Ovary (tissue), 10 donors: ENCODE measurements around the gene TRANK1. TPM values are rescaled to one million over a fixed set of nuclear protein-coding genes. Genes with fewer than 3 reads are reported as not detected.
A peak's percentile ranks its signal among the peaks of the same experiment; 100 is the strongest.

Experiments used
- DNase-seq, 5 donors: peaks; one replicate each; pipeline ENCODE4 v3.0.0-alpha.2; 2019 to 2020
- H3K27ac ChIP-seq, 2 donors: fragments of 200-600 bp; one replicate each; pipeline versions ENCODE4 v1.5.1 to v1.8.0; 2019 to 2022
- H3K27me3 ChIP-seq: fragments of 200-600 bp; one replicate; pipeline ENCODE4 v1.8.0; 2022
- H3K36me3 ChIP-seq: fragments of 200-600 bp; sonication (generic); one replicate; pipeline ENCODE4 v1.5.1; 2019
- H3K4me1 ChIP-seq: one replicate; pipeline ENCODE4 v1.8.1; 2013; ENCODE audit warnings: mild to moderate bottlenecking, moderate library complexity; ENCODE audit not compliant: insufficient read depth
- H3K4me3 ChIP-seq: fragments of 200-600 bp; sonication (generic); one replicate; pipeline ENCODE4 v1.5.1; 2017
- H3K9me3 ChIP-seq, 2 donors: fragments of 200-600 bp in 1 of 2; sonication (generic) in 1 of 2; one replicate each; pipeline versions ENCODE4 v1.5.1 to v1.8.1; 2013 to 2019; ENCODE audit warnings: mild to moderate bottlenecking in 1 of 2, moderate library complexity in 1 of 2
- EP300 ChIP-seq: sonication (generic); formaldehyde crosslinking; IDR thresholded peaks from one replicate; pipeline ENCODE4 v1.6.1; 2017; ENCODE audit warnings: antibody characterized with exemption
- POLR2A ChIP-seq: fragments of 450-650 bp; IDR thresholded peaks from one replicate; pipeline ENCODE4 v1.6.1; 2017; ENCODE audit warnings: antibody characterized with exemption, mild to moderate bottlenecking, moderate library complexity
- WGBS, 3 donors: extraction: QIAGEN DNeasy Blood & Tissue Kit in 1 of 3; methylation state at CpG; one replicate each; pipeline versions ENCODE4 v1.1.5 to v1.1.7; 2013 to 2017; 5-methylcytosine and 5-hydroxymethylcytosine counted together
- intact Hi-C, 4 donors: fragments of 100-400 bp; cut with DNase I; formaldehyde crosslinking; loops; one replicate each; pipeline versions ENCODE4 v1.11.0 to v1.15.1; 2022 to 2023
- long read RNA-seq, 3 donors: library from polyadenylated mRNA in 2 of 3; unstranded in 2 of 3; transcript quantifications; one replicate each; pipeline ENCODE4 v2.0.0 and lab custom pipeline, GENCODE V29; 2021 to 2026
- polyA plus RNA-seq, 2 donors: library from polyadenylated mRNA; stranded (reverse); fragments of 200-250 nt in 1 of 2; fragments of 350-450 nt in 1 of 2; fragmentation: Illumina TruSeq in 1 of 2; extraction: RNeasy Lipid Tissue Mini Kit (QIAGEN cat#74804) in 1 of 2; gene quantifications; one replicate each; pipeline ENCODE4 v1.2.3, GENCODE V29; 2013 to 2014
- total RNA-seq, 7 donors: library from RNA; depleted of rRNA in 2 of 7; stranded (reverse); fragments of >200 nt in 2 of 7; fragmentation: NEBNext Ultra II Directional in 3 of 7; extraction: Animal tissue kit (Norgen Biotek cat#: 25700) in 3 of 7; gene quantifications; one replicate each; pipeline versions ENCODE4 v1.1.0 to v1.2.4, GENCODE V29; 2016 to 2023
- TF ChIP-seq, protein P1 (sequence below), 3 donors: fragments of 450-650 bp in 2 of 3; fragments of 200-600 bp in 1 of 3; IDR thresholded peaks; one replicate each; pipeline versions ENCODE4 v1.5.1 to v1.8.0; 2016 to 2022; ENCODE audit warnings: antibody characterized with exemption in 3 of 3, mild to moderate bottlenecking in 1 of 3
- donor health status: DM: no; HTN: no; CAD: no; lungs with moderate emphysema.
- donor health status: DM: no; HTN: no; CAD: no.
- donor health status: Bipolar disorder and iron deficiency.
- donor health status: DM: yes; HTN: yes; CAD: no.
- donor health status: DM: no; HTN: no; CAD: no.
- donor health status: DM: yes; HTN: yes; CAD: no.

The TRANK1 gene
- total RNA-seq (10 to 100 TPM; 10.7 to 42.4 (median 27.4) TPM), polyA plus RNA-seq (10 to 100 TPM; 11.4 to 24.6 TPM)
- long read RNA-seq, donor 1, partial matches to known transcripts, result 13 of 18 reads
- long read RNA-seq, donor 1, other reads (novel, unspliced or antisense), result 5 of 18 reads
- long read RNA-seq, donor 2, partial matches to known transcripts, result 7 of 7 reads
- long read RNA-seq, donor 2, other reads (novel, unspliced or antisense), result 0 of 7 reads
- long read RNA-seq, donor 3, full-length matches to known transcripts, result 1 of 21 reads
- long read RNA-seq, donor 3, partial matches to known transcripts, result 16 of 21 reads
- long read RNA-seq, donor 3, other reads (novel, unspliced or antisense), result 4 of 21 reads

- DNase-seq, result peak; percentile 59 to 75 (median 72)
- intact Hi-C loops, result no loop called here
- peak; percentile 32 for TF ChIP-seq POLR2A
- TF ChIP-seq, protein P1, sequence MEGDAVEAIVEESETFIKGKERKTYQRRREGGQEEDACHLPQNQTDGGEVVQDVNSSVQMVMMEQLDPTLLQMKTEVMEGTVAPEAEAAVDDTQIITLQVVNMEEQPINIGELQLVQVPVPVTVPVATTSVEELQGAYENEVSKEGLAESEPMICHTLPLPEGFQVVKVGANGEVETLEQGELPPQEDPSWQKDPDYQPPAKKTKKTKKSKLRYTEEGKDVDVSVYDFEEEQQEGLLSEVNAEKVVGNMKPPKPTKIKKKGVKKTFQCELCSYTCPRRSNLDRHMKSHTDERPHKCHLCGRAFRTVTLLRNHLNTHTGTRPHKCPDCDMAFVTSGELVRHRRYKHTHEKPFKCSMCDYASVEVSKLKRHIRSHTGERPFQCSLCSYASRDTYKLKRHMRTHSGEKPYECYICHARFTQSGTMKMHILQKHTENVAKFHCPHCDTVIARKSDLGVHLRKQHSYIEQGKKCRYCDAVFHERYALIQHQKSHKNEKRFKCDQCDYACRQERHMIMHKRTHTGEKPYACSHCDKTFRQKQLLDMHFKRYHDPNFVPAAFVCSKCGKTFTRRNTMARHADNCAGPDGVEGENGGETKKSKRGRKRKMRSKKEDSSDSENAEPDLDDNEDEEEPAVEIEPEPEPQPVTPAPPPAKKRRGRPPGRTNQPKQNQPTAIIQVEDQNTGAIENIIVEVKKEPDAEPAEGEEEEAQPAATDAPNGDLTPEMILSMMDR (IDR thresholded peaks at IDR 0.05), result no peak
- H3K4me3 ChIP-seq, result peak within 1 kb of the TSS; percentile 64
- H3K27me3 ChIP-seq, result no peaks in the 10 kb centered on the region
- no peaks in the 10 kb centered on the region for H3K36me3 ChIP-seq
- H3K4me1 ChIP-seq, result peaks cover 14% of the 10 kb centered on the region
- 1 to 2% (median 1%) methylated on average over 44 to 68 of the region's 68 CpGs for WGBS, 3 donors
- H3K27ac ChIP-seq, result peak within 1 kb of the TSS; percentile 23 to 75
- H3K9me3 ChIP-seq, result no peaks in the 10 kb centered on the region
Observed at GRCh38 chr3:36944641-36945270, at the start of gene TRANK1. TRANK1 (minus strand) TSS chr3:36945054; CDS start chr3:36944809, 245 bp downstream.

DNA sequence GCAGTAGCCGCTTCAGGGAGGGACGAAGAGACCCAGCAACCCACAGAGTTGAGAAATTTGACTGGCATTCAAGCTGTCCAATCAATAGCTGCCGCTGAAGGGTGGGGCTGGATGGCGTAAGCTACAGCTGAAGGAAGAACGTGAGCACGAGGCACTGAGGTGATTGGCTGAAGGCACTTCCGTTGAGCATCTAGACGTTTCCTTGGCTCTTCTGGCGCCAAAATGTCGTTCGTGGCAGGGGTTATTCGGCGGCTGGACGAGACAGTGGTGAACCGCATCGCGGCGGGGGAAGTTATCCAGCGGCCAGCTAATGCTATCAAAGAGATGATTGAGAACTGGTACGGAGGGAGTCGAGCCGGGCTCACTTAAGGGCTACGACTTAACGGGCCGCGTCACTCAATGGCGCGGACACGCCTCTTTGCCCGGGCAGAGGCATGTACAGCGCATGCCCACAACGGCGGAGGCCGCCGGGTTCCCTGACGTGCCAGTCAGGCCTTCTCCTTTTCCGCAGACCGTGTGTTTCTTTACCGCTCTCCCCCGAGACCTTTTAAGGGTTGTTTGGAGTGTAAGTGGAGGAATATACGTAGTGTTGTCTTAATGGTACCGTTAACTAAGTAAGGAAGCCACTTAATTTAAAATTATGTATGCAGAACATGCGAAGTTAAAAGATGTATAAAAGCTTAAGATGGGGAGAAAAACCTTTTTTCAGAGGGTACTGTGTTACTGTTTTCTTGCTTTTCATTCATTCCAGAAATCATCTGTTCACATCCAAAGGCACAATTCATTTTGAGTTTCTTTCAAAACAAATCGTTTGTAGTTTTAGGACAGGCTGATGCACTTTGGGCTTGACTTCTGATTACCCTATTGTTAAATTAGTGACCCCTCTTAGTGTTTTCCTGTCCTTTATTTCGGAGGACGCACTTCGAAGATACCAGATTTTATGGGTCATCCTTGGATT is 48.8 kb upstream of the TRANK1 start, which contains the start of gene MLH1:
MLH1 (plus strand) TSS at position 193 of the 958 bp plus-strand sequence; CDS start at position 223, 30 bp downstream.
- 1% methylated on average over 47 of the region's 47 CpGs for WGBS, 3 donors
- intact Hi-C loops, result loop anchor here in 2 of 4 donors (10.0 kb wide), 2 partner anchors 221 to 1171 kb away; partner anchors contain the start of gene OXSR1 (in 1 of the 2)
- Histone ChIP-seq H3K4me1 (peaks cover 5% of the 10 kb centered on the region), H3K27me3 (no peaks in the 10 kb centered on the region), H3K4me3 (peak within 1 kb of the TSS; percentile 84), H3K9me3 (no peaks in the 10 kb centered on the region), H3K36me3 (no peaks in the 10 kb centered on the region), H3K27ac (peak within 1 kb of the TSS; percentile 98)
- TF ChIP-seq POLR2A (peak; percentile 76), EP300 (peak; percentile 81)
- TF ChIP-seq, protein P1 (IDR thresholded peaks at IDR 0.05), result peak in 1 of 3 donors; percentile 20
- peak; percentile 96 to 100 (median 98) for DNase-seq

- DNase-seq, result peak in 1 of 5 donors; percentile 97
Observed at GRCh38 chr3:36992806-36993325, 48.0 kb upstream of the TRANK1 start, which contains the start of gene EPM2AIP1. EPM2AIP1 (minus strand) TSS chr3:36993131; CDS start chr3:36993077, 54 bp downstream.

More at GRCh38 chr3:36992806-36993325, 48.0 kb upstream of the TRANK1 start, which contains the start of gene EPM2AIP1:
- Histone ChIP-seq H3K27me3 (no peaks in the 10 kb centered on the region), H3K9me3 (no peaks in the 10 kb centered on the region), H3K4me3 (peak within 1 kb of the TSS; percentile 84), H3K27ac (peak within 1 kb of the TSS; percentile 98), H3K36me3 (no peaks in the 10 kb centered on the region), H3K4me1 (peaks cover 5% of the 10 kb centered on the region)
- peak; percentile 95 for TF ChIP-seq POLR2A
- TF ChIP-seq EP300, result no peak
- TF ChIP-seq, protein P1 (IDR thresholded peaks at IDR 0.05), result peak in 2 of 3 donors; percentile 61 to 64
- intact Hi-C loops, result loop anchor here in 2 of 4 donors (10.0 kb wide), 2 partner anchors 222 to 1172 kb away; partner anchors contain the start of gene OXSR1 (in 1 of the 2)
- WGBS, 3 donors, result 0 to 1% (median 1%) methylated on average over 48 of the region's 48 CpGs
